GM12891 (cell line): ENCODE measurements around the gene ITGB2.

ENCODE experiments used
- POLR2A ChIP-seq: IDR thresholded peaks from 2 replicates; pipeline ENCODE4 v1.6.1; 2011; ENCODE audit warnings: low read depth, low read length, control low read depth
- POLR2AphosphoS5 ChIP-seq: IDR thresholded peaks from 2 replicates; pipeline ENCODE4 v1.6.1; 2011; ENCODE audit warnings: low read depth, low read length, control low read depth
- POU2F2 ChIP-seq: IDR thresholded peaks from 2 replicates; pipeline ENCODE4 v1.6.1; 2011; ENCODE audit warnings: low read depth, mild to moderate bottlenecking, control low read depth, low read length, moderate library complexity
- TAF1 ChIP-seq: IDR thresholded peaks from 2 replicates; pipeline ENCODE4 v1.6.1; 2011; ENCODE audit warnings: low read depth, low read length, control low read depth

- TF ChIP-seq POLR2A (no peak), TAF1 (no peak), POLR2AphosphoS5 (no peak), POU2F2 (no peak)
Observed at GRCh38 chr21:44890961-44891541, 29.6 kb downstream of the ITGB2 start.
